Peyer's patch (tissue), 4 donors: Measurements from ENCODE around the gene PRELID1. TPM values are rescaled to one million over a fixed set of nuclear protein-coding genes. Genes with fewer than 3 reads are reported as not detected.
A peak's percentile ranks its signal among the peaks of the same experiment; 100 is the strongest.

Experiments used
- DNase-seq, 3 donors: peaks; one replicate each; pipeline ENCODE4 v3.0.0-alpha.2; 2017 to 2019
- H3K27ac ChIP-seq, 4 donors: fragments of 200-600 bp; sonication (generic); one replicate each; pipeline ENCODE4 v1.5.1; 2016 to 2019
- H3K27me3 ChIP-seq, 2 donors: fragments of 200-600 bp; sonication (generic); one replicate each; pipeline ENCODE4 v1.5.1; 2019
- H3K36me3 ChIP-seq, 3 donors: fragments of 200-600 bp; sonication (generic); one replicate each; pipeline ENCODE4 v1.5.1; 2016 to 2019
- H3K4me1 ChIP-seq, 4 donors: fragments of 200-600 bp; sonication (generic); one replicate each; pipeline ENCODE4 v1.5.1; 2016 to 2019
- H3K4me3 ChIP-seq, 4 donors: fragments of 200-600 bp; sonication (generic); 1 replicate in 3 of 4; 2 replicates in 1 of 4; pipeline ENCODE4 v1.5.1; 2016 to 2019; ENCODE audit warnings: mild to moderate bottlenecking in 1 of 4
- H3K9me3 ChIP-seq, 4 donors: fragments of 200-600 bp; sonication (generic); one replicate each; pipeline ENCODE4 v1.5.1; 2016 to 2019; ENCODE audit warnings: mild to moderate bottlenecking in 1 of 4
- POLR2A ChIP-seq, 2 donors: fragments of 450-650 bp; IDR thresholded peaks; one replicate each; pipeline ENCODE4 v1.5.1; 2017; ENCODE audit warnings: antibody characterized with exemption in 2 of 2, mild to moderate bottlenecking in 2 of 2, moderate library complexity in 2 of 2
- total RNA-seq, 4 donors: library from RNA; depleted of rRNA; stranded (reverse); fragments of >200 nt; gene quantifications; one replicate each; pipeline ENCODE4 v1.1.0, GENCODE V29; 2016
- TF ChIP-seq, protein P1 (sequence below), 6 experiments: fragments of 450-650 bp in 4 of 6; fragments of 200-600 bp in 2 of 6; sonication (generic) in 1 of 6; IDR thresholded peaks; one replicate each; pipeline ENCODE4 v1.5.1; 2017 to 2019; ENCODE audit warnings: antibody characterized with exemption in 6 of 6, mild to moderate bottlenecking in 3 of 6, moderate library complexity in 1 of 6

The PRELID1 gene
- total RNA-seq, 4 donors from 2014 or later, result 55.3 to 215 (median 132) TPM

- peak; percentile 96 to 99 (median 98) for DNase-seq
- peak within 1 kb of the TSS; percentile 3 to 69 (median 58) for H3K27ac ChIP-seq
- H3K4me3 ChIP-seq, result peak within 1 kb of the TSS; percentile 36 to 63 (median 53)
- H3K27me3 ChIP-seq, result no peaks in the 10 kb centered on the region
- no peaks in the 10 kb centered on the region for H3K9me3 ChIP-seq
- peaks cover 0 to 9% (median 0%) of the 10 kb centered on the region in 3 donors for H3K36me3 ChIP-seq
- peaks cover 6 to 41% (median 24%) of the 10 kb centered on the region in 4 donors for H3K4me1 ChIP-seq
- no peak for TF ChIP-seq POLR2A (IDR thresholded peaks at IDR 0.05)
- TF ChIP-seq, protein P1, sequence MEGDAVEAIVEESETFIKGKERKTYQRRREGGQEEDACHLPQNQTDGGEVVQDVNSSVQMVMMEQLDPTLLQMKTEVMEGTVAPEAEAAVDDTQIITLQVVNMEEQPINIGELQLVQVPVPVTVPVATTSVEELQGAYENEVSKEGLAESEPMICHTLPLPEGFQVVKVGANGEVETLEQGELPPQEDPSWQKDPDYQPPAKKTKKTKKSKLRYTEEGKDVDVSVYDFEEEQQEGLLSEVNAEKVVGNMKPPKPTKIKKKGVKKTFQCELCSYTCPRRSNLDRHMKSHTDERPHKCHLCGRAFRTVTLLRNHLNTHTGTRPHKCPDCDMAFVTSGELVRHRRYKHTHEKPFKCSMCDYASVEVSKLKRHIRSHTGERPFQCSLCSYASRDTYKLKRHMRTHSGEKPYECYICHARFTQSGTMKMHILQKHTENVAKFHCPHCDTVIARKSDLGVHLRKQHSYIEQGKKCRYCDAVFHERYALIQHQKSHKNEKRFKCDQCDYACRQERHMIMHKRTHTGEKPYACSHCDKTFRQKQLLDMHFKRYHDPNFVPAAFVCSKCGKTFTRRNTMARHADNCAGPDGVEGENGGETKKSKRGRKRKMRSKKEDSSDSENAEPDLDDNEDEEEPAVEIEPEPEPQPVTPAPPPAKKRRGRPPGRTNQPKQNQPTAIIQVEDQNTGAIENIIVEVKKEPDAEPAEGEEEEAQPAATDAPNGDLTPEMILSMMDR (IDR thresholded peaks at IDR 0.05), result no peak
These were observed 8.4 kb downstream of the PRELID1 start, which contains the start of gene MXD3 for GRCh38 chr5:177311723-177312648. Gene MXD3, minus strand, starts transcription at chr5:177311898. Its CDS starts 68 bp downstream, at chr5:177311830.

DNA sequence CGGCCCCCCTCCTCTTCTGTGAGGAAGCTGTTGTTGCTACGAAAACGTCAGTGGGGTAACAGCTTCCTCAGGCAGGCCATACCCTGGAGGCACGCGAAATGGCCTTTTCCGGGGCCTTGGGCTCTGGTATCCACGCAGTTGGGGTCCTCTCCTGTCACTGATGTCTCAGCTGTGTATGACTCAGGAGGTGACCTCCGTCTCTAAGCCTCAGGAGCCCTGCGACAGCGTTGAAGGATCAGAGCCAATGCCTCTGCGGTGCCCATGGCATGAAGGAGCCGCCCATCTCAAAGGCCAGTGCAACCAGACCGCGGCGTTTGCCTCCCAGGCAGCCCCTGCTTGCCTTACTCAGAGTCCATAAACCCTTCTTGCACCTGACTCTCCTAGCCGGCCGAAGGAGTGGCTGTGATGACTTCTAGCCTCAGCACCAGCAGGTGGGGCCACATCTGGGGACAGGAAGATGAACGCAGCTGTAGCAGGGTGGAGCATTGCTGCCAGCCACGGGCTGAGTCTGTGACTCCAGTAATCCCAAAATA is 9.1 kb downstream of the PRELID1 start:
- peak in 2 of 3 donors; percentile 77 to 79 for DNase-seq
- Histone ChIP-seq H3K27ac (peak overlapping the region; percentile 3 to 69 (median 44)), H3K27me3 (no peaks in the 10 kb centered on the region), H3K36me3 (peaks cover 0 to 3% (median 0%) of the 10 kb centered on the region in 3 donors), H3K9me3 (no peaks in the 10 kb centered on the region), H3K4me1 (peaks cover 6 to 36% (median 24%) of the 10 kb centered on the region in 4 donors), H3K4me3 (peak overlapping the region; percentile 22 to 63 (median 44))
- TF ChIP-seq, protein P1 (IDR thresholded peaks at IDR 0.05), result no peak
- TF ChIP-seq POLR2A (IDR thresholded peaks at IDR 0.05), result no peak

DNA sequence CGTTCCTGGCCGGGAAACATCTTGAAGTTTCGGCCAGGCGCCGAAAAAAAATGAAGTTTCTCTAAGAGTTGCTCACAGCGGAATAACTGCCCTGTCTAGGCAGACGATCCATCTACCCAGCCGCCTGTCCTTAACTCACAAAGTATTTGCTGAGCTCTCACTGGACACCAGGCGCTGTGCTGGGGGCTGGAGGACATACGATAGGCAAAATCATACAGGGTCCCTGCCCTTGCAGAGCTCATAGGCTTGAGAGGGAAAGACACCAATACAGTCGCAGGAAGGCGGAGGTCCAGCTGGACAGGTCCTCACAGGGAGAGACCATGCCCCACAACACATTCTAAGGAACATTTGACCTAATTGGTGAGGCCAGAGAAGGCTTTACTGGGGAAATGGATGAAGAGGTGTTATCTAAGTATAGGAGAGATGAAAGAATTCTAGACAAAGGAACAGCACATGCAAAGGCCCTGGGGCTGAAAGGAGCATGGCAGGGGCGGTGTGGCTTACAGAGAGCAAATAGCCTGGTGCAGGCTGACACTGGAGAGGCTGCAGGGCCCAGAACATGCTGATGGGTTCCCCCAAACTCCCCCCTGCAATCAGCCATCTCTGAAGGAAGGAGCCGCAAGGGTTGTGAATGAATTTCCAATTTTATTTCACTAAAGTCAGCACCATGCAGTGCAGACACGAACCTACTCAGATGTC is 10.1 kb downstream of the PRELID1 start:
- H3K27me3 ChIP-seq, result no peaks in the 10 kb centered on the region
- TF ChIP-seq, protein P1 (IDR thresholded peaks at IDR 0.05), result no peak
- TF ChIP-seq POLR2A (IDR thresholded peaks at IDR 0.05), result no peak
- H3K9me3 ChIP-seq, result no peaks in the 10 kb centered on the region
- H3K27ac ChIP-seq, result no peak overlapping the region
- peak in 2 of 3 donors; percentile 25 to 42 for DNase-seq
- peaks cover 6 to 33% (median 24%) of the 10 kb centered on the region in 4 donors for H3K4me1 ChIP-seq
- H3K4me3 ChIP-seq, result no peak overlapping the region
- no peaks in the 10 kb centered on the region for H3K36me3 ChIP-seq

- Histone ChIP-seq H3K36me3 (no peaks in the 10 kb centered on the region), H3K4me3 (no peak overlapping the region), H3K9me3 (no peaks in the 10 kb centered on the region), H3K27me3 (no peaks in the 10 kb centered on the region), H3K27ac (no peak overlapping the region), H3K4me1 (peaks cover 6 to 33% (median 24%) of the 10 kb centered on the region in 4 donors)
- DNase-seq, result peak in 2 of 3 donors; percentile 38 to 46
- no peak for TF ChIP-seq POLR2A (IDR thresholded peaks at IDR 0.05)
- TF ChIP-seq, protein P1 (IDR thresholded peaks at IDR 0.05), result no peak
These were observed 11.1 kb downstream of the PRELID1 start for GRCh38 chr5:177314376-177315342.
